Panc1 (cell line): ENCODE measurements around the gene MYO1H.
"Not testable (repeated sequence)": the region's sequence is repeated elsewhere in the genome, so short reads cannot be mapped to it uniquely, and the experiment has no call there.

ENCODE experiments used
- POLR2AphosphoS5 ChIP-seq: IDR thresholded peaks from 2 replicates; pipeline ENCODE4 v1.6.1; 2012; ENCODE audit warnings: mild to moderate bottlenecking, low read depth, low read length, moderate library complexity
- SIN3A ChIP-seq: IDR thresholded peaks from 2 replicates; pipeline ENCODE4 v1.6.1; 2012; ENCODE audit warnings: low read depth, mild to moderate bottlenecking, low read length, moderate library complexity, borderline replicate concordance; ENCODE audit not compliant: insufficient read depth
- TCF7L2 ChIP-seq: IDR thresholded peaks from 2 replicates; pipeline ENCODE4 v1.6.1; 2011; ENCODE audit warnings: mild to moderate bottlenecking, low read depth, low read length, inconsistent platforms
- TF ChIP-seq, protein P1 (sequence below): fragments of 450-650 bp; IDR thresholded peaks from 2 replicates; pipeline ENCODE4 v1.5.1; 2017; ENCODE audit warnings: mild to moderate bottlenecking
- TF ChIP-seq, protein P2 (sequence below), 2 experiments: IDR thresholded peaks; 2 replicates each; pipeline ENCODE4 v1.6.1; 2011 to 2012; ENCODE audit warnings: low read depth in 2 of 2, control low read depth in 1 of 2, low read length in 1 of 2, mild to moderate bottlenecking in 1 of 2, moderate library complexity in 1 of 2; ENCODE audit not compliant: insufficient read depth in 1 of 2

DNA sequence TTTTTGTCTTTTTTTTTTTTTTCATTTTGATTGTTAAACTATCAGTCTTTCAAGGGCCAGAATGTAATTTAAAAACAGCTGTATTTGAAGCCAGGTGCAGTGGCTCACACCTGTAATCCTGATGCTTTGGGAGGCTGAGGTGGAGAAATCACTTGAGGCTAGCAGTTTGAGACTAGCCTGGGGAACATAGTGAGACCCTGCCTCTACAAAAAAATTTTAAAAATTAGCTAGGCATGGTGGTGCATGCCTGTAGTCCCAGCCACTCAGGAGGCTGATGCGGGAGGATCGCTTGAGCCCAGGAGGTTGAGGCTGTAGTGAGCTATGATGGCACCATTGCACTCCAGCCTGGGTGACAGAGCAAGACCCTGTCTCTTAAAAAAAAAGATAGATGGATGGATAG lies 57.1 kb downstream of the MYO1H start:
- TF ChIP-seq, protein P1, sequence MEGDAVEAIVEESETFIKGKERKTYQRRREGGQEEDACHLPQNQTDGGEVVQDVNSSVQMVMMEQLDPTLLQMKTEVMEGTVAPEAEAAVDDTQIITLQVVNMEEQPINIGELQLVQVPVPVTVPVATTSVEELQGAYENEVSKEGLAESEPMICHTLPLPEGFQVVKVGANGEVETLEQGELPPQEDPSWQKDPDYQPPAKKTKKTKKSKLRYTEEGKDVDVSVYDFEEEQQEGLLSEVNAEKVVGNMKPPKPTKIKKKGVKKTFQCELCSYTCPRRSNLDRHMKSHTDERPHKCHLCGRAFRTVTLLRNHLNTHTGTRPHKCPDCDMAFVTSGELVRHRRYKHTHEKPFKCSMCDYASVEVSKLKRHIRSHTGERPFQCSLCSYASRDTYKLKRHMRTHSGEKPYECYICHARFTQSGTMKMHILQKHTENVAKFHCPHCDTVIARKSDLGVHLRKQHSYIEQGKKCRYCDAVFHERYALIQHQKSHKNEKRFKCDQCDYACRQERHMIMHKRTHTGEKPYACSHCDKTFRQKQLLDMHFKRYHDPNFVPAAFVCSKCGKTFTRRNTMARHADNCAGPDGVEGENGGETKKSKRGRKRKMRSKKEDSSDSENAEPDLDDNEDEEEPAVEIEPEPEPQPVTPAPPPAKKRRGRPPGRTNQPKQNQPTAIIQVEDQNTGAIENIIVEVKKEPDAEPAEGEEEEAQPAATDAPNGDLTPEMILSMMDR, result not testable (repeated sequence)
- not testable (repeated sequence) for TF ChIP-seq POLR2AphosphoS5, SIN3A, TCF7L2
- TF ChIP-seq, protein P2, sequence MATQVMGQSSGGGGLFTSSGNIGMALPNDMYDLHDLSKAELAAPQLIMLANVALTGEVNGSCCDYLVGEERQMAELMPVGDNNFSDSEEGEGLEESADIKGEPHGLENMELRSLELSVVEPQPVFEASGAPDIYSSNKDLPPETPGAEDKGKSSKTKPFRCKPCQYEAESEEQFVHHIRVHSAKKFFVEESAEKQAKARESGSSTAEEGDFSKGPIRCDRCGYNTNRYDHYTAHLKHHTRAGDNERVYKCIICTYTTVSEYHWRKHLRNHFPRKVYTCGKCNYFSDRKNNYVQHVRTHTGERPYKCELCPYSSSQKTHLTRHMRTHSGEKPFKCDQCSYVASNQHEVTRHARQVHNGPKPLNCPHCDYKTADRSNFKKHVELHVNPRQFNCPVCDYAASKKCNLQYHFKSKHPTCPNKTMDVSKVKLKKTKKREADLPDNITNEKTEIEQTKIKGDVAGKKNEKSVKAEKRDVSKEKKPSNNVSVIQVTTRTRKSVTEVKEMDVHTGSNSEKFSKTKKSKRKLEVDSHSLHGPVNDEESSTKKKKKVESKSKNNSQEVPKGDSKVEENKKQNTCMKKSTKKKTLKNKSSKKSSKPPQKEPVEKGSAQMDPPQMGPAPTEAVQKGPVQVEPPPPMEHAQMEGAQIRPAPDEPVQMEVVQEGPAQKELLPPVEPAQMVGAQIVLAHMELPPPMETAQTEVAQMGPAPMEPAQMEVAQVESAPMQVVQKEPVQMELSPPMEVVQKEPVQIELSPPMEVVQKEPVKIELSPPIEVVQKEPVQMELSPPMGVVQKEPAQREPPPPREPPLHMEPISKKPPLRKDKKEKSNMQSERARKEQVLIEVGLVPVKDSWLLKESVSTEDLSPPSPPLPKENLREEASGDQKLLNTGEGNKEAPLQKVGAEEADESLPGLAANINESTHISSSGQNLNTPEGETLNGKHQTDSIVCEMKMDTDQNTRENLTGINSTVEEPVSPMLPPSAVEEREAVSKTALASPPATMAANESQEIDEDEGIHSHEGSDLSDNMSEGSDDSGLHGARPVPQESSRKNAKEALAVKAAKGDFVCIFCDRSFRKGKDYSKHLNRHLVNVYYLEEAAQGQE (IDR thresholded peaks at IDR 0.05; ENCODE audit: insufficient read depth in 1 of 2, low read depth in 2 of 2, low read length in 1 of 2), result not testable (repeated sequence)
